Urinary bladder (tissue), 4 donors: ENCODE results near the gene GRHL3. TPM values are rescaled to one million over a fixed set of nuclear protein-coding genes. Genes with fewer than 3 reads are reported as not detected.

Experiments used
- DNase-seq: peaks from one replicate; pipeline ENCODE4 v3.0.0-alpha.2; 2015; ENCODE audit errors: extremely low spot score
- H3K27ac ChIP-seq: one replicate; pipeline ENCODE4 v1.5.1; 2013; ENCODE audit warnings: low read depth, mild to moderate bottlenecking, moderate library complexity
- H3K36me3 ChIP-seq: one replicate; pipeline ENCODE4 v1.6.1; 2013; ENCODE audit warnings: mild to moderate bottlenecking, moderate library complexity; ENCODE audit not compliant: insufficient read depth
- H3K4me1 ChIP-seq: one replicate; pipeline ENCODE4 v1.6.1; 2013; ENCODE audit warnings: mild to moderate bottlenecking, moderate library complexity; ENCODE audit not compliant: insufficient read depth
- H3K4me3 ChIP-seq: one replicate; pipeline ENCODE4 v1.5.1; 2013; ENCODE audit warnings: low read depth, low read length
- WGBS: extraction: QIAGEN DNeasy Blood & Tissue Kit; methylation state at CpG from one replicate; pipeline ENCODE4 v1.1.7; 2013; 5-methylcytosine and 5-hydroxymethylcytosine counted together
- polyA plus RNA-seq: library from polyadenylated mRNA; stranded (reverse); fragments of 200-250 nt; gene quantifications from one replicate; pipeline ENCODE4 v1.2.3, GENCODE V29; 2013
- total RNA-seq: library from RNA; depleted of rRNA; stranded (reverse); fragments of >200 nt; gene quantifications from one replicate; pipeline ENCODE4 v1.2.3, GENCODE V29; 2014
- donor health status: healthy with polysubstance abuse.
- donor health status: healthy.

GRHL3 gene
- total and polyA plus RNA-seq, 2 donors = 7.6 to 15.1 TPM

- no peak overlapping the region for H3K4me3 ChIP-seq
- H3K27ac ChIP-seq = no peak overlapping the region
- WGBS = 87% methylated on average over 4 of the region's 4 CpGs
- no peaks in the 10 kb centered on the region for H3K4me1 ChIP-seq
- H3K36me3 ChIP-seq = no peaks in the 10 kb centered on the region
- DNase-seq = no peak
Observed at GRCh38 chr1:24369199-24369598, 50.0 kb downstream of the GRHL3 start.

- Histone ChIP-seq H3K36me3 (no peaks in the 10 kb centered on the region), H3K4me1 (no peaks in the 10 kb centered on the region), H3K4me3 (no peak overlapping the region), H3K27ac (no peak overlapping the region)
- 92% methylated on average over 4 of the region's 4 CpGs for WGBS
- DNase-seq = no peak
Observed at GRCh38 chr1:24369801-24370200, 50.6 kb downstream of the GRHL3 start.

- peak overlapping the region; percentile 48 for H3K27ac ChIP-seq
- H3K4me1 ChIP-seq = no peaks in the 10 kb centered on the region
- no peak for DNase-seq
- H3K36me3 ChIP-seq = no peaks in the 10 kb centered on the region
- WGBS = 78% methylated on average over 7 of the region's 7 CpGs
- no peak overlapping the region for H3K4me3 ChIP-seq
Observed at GRCh38 chr1:24373044-24373443, 53.9 kb downstream of the GRHL3 start.

DNA sequence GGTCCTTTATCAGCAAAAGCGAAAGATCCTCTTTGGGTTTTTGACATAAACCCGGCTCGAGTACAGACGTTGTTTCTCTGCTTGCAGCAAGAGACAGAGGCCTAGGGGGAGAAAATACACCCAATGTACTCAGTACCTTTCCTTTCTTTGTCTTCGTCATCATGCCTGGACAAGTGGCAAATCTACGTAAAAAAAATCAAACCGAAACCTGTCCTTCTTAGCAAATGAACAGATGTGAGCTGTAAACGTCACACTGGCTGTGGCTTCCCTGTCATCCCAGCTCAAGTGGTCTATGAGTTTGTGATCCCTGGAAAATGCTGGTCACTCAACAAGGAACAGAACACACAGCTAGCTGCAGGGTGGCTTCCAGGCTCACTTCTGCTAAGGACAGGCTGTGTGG lies 54.6 kb downstream of the GRHL3 start:
- WGBS = 84% methylated on average over 8 of the region's 8 CpGs
- no peaks in the 10 kb centered on the region for H3K36me3 ChIP-seq
- peak overlapping the region; percentile 48 for H3K27ac ChIP-seq
- no peaks in the 10 kb centered on the region for H3K4me1 ChIP-seq
- DNase-seq = no peak
- no peak overlapping the region for H3K4me3 ChIP-seq

GRCh38 chr1:24374891-24375786 lies 56.0 kb downstream of the GRHL3 start:
- no peak for DNase-seq
- 75% methylated on average over 13 of the region's 13 CpGs for WGBS
- no peak overlapping the region for H3K4me3 ChIP-seq
- peak overlapping the region; percentile 27 for H3K27ac ChIP-seq
- no peaks in the 10 kb centered on the region for H3K36me3 ChIP-seq
- H3K4me1 ChIP-seq = no peaks in the 10 kb centered on the region

DNA sequence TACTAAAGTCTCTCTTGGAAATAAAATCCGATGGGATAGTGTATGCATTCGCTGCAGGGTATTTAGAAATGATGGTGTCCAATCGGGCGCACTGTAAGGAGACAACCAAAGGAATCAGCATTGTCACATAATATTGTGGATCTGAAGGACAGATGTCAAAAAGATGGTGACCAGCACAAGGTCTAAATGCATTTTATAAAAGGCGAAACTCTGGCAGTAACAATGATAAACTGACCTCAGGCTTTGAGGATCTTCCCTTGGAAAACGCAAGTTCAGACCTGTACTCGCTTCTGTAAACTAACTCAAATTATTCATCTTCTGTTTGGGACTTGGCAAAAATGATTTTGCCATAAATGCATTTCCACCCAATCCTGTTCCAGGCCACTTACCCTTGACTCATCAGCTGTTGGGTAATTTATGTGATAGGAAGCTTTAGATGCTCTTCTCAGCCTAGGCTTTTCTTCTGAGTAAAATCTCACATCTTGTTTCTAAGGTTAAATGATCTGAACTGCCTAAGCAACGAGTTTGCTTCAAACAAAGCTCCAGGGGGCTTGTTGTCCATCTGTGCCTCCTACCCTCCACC lies 60.7 kb downstream of the GRHL3 start:
- H3K4me1 ChIP-seq = no peaks in the 10 kb centered on the region
- DNase-seq = no peak
- no peaks in the 10 kb centered on the region for H3K36me3 ChIP-seq
- H3K4me3 ChIP-seq = no peak overlapping the region
- no peak overlapping the region for H3K27ac ChIP-seq
- 70% methylated on average over 8 of the region's 8 CpGs for whole genome bisulfite sequencing

- H3K27ac ChIP-seq = no peak overlapping the region
- WGBS = 86% methylated on average over 5 of the region's 5 CpGs
- H3K4me1 ChIP-seq = no peaks in the 10 kb centered on the region
- no peaks in the 10 kb centered on the region for H3K36me3 ChIP-seq
- H3K4me3 ChIP-seq = no peak overlapping the region
- no peak for DNase-seq
Observed at GRCh38 chr1:24380508-24380907, 61.4 kb downstream of the GRHL3 start.

GRCh38 chr1:24381256-24381655 lies 62.1 kb downstream of the GRHL3 start:
- WGBS = 84% methylated on average over 2 of the region's 2 CpGs
- no peak for DNase-seq
- Histone ChIP-seq H3K36me3 (no peaks in the 10 kb centered on the region), H3K4me1 (no peaks in the 10 kb centered on the region), H3K27ac (no peak overlapping the region), H3K4me3 (no peak overlapping the region)

- no peak for DNase-seq
- no peaks in the 10 kb centered on the region for H3K36me3 ChIP-seq
Observed at GRCh38 chr1:24382165-24382577, 63.0 kb downstream of the GRHL3 start.

DNA sequence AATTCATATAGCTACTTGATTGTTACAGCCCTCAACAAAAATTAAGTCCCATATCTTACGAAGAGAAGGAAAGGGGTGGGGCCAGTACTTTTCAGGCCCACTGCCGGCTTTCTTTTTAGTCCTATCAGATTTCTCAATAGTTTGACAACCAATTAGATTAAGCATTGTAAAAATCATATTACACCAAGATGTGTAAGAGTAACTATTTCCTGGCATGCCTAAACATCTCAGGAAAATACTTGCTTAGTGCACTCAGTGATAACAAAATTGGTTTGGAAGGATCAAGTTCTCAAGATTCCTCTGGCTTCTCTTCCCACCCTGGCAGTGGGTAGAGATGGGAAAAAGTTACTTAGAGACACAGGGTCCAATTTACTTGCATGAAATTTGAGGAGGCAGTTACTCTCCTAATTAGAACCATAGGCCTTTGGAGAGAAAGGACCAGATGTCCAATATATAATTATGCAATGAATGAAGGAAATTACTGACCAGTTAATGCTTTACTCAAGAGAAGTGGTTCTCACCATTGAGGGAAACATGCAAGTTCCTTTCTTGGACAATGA lies 64.3 kb downstream of the GRHL3 start:
- WGBS = 66% methylated on average over 2 of the region's 2 CpGs
- no peak overlapping the region for H3K4me3 ChIP-seq
- no peaks in the 10 kb centered on the region for H3K36me3 ChIP-seq
- no peak overlapping the region for H3K27ac ChIP-seq
- no peaks in the 10 kb centered on the region for H3K4me1 ChIP-seq
- no peak for DNase-seq

More at GRCh38 chr1:24382165-24382577, 63.0 kb downstream of the GRHL3 start:
- Histone ChIP-seq H3K4me3 (no peak overlapping the region), H3K4me1 (no peaks in the 10 kb centered on the region), H3K27ac (peak overlapping the region; percentile 59)
- 86% methylated on average over 8 of the region's 8 CpGs for WGBS

GRCh38 chr1:24384251-24385090 lies 65.3 kb downstream of the GRHL3 start:
- no peaks in the 10 kb centered on the region for H3K36me3 ChIP-seq
- H3K27ac ChIP-seq = peak overlapping the region; percentile 60
- 78% methylated on average over 13 of the region's 13 CpGs for WGBS
- no peak overlapping the region for H3K4me3 ChIP-seq
- no peaks in the 10 kb centered on the region for H3K4me1 ChIP-seq
- DNase-seq = no peak

GRCh38 chr1:24385160-24385940 lies 66.2 kb downstream of the GRHL3 start:
- Histone ChIP-seq H3K4me1 (no peaks in the 10 kb centered on the region), H3K36me3 (no peaks in the 10 kb centered on the region)

GRCh38 chr1:24386241-24386640 lies 67.1 kb downstream of the GRHL3 start:
- Histone ChIP-seq H3K36me3 (no peaks in the 10 kb centered on the region), H3K27ac (no peak overlapping the region)

More at GRCh38 chr1:24385160-24385940, 66.2 kb downstream of the GRHL3 start:
- 83% methylated on average over 12 of the region's 12 CpGs for WGBS
- Histone ChIP-seq H3K27ac (peak overlapping the region; percentile 60), H3K4me3 (no peak overlapping the region)
- no peak for DNase-seq

More at GRCh38 chr1:24386241-24386640, 67.1 kb downstream of the GRHL3 start:
- no peak for DNase-seq
- H3K4me3 ChIP-seq = no peak overlapping the region
- no peaks in the 10 kb centered on the region for H3K4me1 ChIP-seq
- WGBS = 80% methylated on average over 9 of the region's 9 CpGs
